AG08396 (cell line): Measurements from ENCODE around the gene SRPK1.
A peak's percentile ranks its signal among the peaks of the same experiment; 100 is the strongest.

ENCODE experiments used
- DNase-seq: peaks from one replicate; pipeline ENCODE4 v3.0.0; 2012; ENCODE audit warnings: low spot score, mixed read lengths

SRPK1 gene

GRCh38 chr6:35898003-35898402 lies 22.9 kb downstream of the SRPK1 start:
- no peak for DNase-seq

DNA sequence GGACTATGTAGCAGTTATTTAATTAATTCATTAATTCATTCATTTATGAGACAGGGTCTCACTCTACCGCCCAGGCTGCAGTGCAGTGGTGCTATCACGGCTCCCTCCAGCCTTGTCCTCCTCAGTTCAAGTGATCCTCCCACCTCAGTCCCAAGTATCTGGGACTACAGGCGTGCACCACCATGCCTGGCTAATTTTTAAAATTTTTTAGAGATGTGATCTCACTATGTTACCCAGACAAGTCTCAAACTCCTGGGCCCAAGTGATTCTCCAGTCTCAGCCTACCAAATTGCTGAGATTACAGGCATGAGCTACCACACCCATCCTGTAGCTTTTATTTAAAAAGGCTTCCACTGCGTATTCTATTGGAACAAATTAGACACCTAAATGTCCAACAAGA lies 23.4 kb downstream of the SRPK1 start:
- DNase-seq: no peak

DNA sequence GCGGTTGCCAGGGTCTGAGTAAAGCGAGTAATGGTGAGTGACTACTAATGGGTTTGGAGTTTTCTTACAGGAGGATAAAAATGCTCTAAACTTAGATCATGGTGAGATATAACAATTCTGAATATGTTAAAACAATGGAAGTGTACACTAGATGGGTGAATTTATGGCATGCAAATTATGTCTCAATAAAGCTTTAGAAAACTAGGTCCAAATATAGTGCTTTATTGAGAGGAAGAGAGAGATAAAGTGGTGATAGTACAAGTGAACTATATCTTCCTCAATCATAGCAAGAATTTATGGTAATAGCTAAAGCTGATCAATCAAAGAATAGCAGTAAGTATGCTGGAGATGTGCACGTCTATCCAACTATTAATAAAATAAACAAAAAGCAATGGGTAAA lies 23.9 kb downstream of the SRPK1 start:
- no peak for DNase-seq

GRCh38 chr6:35896228-35896627 lies 24.7 kb downstream of the SRPK1 start:
- DNase-seq: no peak

DNA sequence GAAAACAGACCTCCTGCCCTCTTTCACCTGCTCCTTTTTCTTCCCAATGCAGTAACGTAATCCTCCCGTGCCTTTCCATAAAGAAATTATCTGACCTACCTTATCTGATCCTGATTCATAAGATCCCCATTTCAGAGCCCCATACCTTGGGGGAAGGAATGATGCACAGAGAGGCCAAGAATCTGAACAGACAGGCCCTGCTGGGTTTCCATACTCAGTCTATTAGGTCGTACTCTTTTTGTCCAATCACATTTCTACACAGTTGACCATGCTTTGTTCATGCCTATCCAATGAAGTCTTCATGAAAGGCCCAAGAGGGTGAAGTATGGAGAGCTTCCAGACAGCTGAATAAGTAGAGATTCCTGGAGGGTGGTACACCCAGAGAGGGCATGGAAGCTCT lies 25.3 kb downstream of the SRPK1 start:
- no peak for DNase-seq

- DNase-seq: no peak
Observed at GRCh38 chr6:35894776-35895175, 26.1 kb downstream of the SRPK1 start.

DNA sequence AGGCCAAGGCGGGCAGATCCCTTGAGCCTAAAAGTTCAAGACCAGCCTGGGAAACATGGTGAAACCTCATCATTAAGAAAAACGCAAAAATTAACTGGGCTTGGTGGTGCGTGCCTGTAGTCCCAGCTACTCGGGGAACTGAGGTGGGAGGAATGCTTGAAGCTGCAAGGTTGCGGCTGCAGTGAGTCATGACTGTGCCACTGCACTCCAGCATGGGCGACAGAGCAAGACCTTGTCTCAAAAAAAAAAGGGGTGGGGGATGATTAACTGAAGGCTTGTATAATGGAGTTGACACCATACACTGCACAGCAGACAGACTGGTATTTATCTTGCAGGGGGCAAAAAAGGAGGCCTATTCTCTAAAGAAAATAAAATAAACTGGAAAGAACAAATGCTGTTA lies 27.7 kb downstream of the SRPK1 start:
- no peak for DNase-seq

DNA sequence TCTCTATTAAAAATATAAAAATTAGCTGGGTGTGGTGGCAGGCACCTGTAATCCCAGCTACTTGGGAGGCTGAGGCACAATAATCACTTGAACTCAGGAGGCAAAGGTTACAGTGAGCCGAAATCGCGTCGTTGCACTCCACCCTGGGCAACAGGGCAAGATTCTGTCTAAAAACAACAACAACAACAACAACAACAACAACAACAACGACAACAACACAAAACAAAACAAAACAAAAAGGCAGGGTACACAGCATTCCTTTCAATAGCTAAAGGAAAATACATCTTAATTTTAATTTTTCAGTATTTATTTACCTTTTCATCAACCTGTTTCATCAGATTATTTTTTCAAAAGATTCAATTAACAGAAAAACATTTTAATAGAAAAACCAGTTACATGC lies 28.4 kb downstream of the SRPK1 start:
- no peak for DNase-seq

GRCh38 chr6:35879151-35879550 lies 41.7 kb downstream of the SRPK1 start:
- DNase-seq: no peak

DNA sequence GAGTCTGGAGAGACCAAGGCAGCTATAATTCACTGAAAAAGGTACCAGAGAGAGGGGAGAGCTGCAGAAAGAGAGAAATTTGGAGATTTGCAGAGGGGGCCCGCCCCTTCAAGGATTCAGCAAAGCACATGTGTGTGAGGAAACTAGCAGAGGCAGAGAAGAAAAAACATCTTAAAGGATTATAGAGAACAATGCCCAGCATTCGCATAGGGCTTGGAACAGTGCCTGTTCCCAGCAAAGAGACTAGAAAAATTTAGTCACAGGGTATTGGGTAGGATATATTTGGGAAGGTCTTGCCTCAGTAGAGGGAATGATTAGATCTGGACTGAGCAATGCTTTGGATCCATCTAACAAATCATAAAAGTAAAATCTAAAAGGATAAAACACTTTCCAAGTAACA lies 44.0 kb downstream of the SRPK1 start:
- DNase-seq: no peak

GRCh38 chr6:35874730-35875129 lies 46.2 kb downstream of the SRPK1 start:
- DNase-seq: no peak

DNA sequence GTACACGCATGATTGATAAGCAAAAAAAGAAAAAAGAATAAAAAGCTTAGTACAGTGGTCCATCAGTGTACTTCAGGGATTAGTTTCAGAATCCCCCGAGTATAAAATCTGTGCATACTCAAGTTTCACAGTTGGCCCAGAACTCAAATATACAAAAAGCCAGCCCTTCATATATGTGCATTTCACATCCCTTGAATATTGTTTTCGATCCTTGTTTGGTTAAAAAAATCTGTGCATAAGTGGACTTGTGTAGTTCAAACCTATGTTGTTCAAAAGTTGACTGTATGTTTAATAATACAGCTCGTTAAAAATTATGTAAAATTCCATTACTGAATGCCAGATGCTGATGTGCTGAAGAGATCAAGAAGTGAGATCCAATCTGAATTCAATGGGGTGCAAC lies 61.5 kb downstream of the SRPK1 start:
- DNase-seq: no peak

DNA sequence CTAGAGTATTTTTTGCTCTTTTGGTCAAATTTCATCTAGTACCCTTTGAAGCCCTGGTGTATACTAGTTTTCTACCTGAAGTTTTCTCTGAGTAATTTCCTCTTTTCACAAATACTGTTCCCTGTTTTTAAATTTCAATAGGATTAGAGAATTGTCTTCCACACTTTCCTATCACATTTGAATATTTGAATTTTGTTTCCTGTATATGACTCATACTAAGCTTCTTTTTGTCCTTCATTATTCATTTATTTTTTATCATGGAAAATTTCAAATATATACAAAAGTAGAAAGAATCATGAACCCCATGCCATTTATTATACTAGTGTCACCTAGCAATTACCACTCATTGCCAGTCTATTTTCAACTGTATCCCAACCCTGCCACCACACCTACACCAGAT lies 63.0 kb downstream of the SRPK1 start:
- DNase-seq: no peak

DNA sequence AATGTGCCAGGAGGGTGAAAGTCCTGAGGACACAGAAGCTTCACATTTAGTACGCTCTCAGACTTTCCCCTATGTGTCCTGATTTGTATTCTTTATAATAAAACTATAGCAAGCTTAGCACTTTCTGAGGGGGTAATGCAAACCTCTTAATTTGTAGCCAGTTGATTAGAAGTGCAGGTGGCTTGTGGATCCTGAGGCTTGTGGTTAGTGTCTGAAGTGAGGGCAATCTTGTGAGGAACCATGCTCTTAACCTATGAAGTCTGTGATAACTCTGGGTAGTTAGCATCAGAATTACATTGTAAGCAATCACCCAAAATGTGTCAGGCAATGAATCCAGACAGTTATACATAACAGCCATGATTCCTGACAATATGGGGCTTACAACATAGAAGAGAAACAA lies 64.6 kb downstream of the SRPK1 start:
- DNase-seq: no peak

- DNase-seq: no peak
Observed at GRCh38 chr6:35852994-35853393, 67.9 kb downstream of the SRPK1 start.

- no peak for DNase-seq
Observed at GRCh38 chr6:35850208-35850607, 70.7 kb downstream of the SRPK1 start.

DNA sequence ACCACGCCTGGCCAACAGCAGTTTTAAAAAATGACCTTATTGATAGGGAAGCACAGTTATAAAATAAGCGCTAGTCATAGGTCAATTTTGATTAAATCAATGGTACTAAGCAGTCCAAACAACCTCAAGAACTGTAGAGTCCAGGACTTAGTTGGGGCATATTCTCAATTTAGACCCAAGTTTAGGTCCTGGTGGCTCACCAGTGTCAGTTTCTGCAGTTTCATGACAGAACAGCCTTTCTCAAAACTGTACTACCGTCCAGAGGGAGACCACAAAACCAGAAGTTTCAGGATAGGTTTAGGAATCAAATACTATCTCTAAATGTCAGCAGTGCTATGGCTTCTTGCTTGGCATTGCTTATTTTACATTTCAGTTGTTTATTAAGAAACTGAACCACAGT lies 76.6 kb downstream of the SRPK1 start:
- DNase-seq: no peak

DNA sequence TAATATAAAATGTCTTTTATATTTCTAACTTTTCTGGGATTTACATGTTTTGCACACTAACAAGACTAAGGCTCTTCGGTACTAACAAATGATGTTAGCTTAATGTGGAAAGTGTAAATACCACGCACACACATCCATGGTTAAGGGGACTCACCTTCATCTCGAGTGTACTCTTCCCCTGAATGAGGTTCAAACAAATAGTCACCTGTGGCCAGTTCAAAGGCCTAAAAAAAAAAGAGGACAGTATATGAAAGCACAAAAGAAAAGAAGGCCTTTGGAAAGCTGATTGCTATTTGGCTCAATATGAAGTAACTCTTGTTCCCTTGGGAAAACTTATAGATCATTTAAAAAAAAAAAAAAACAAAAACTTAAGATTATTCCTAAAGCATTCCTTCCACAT lies 78.5 kb downstream of the SRPK1 start:
- DNase-seq: no peak

- DNase-seq: no peak
Observed at GRCh38 chr6:35839019-35839418, 81.9 kb downstream of the SRPK1 start.

DNA sequence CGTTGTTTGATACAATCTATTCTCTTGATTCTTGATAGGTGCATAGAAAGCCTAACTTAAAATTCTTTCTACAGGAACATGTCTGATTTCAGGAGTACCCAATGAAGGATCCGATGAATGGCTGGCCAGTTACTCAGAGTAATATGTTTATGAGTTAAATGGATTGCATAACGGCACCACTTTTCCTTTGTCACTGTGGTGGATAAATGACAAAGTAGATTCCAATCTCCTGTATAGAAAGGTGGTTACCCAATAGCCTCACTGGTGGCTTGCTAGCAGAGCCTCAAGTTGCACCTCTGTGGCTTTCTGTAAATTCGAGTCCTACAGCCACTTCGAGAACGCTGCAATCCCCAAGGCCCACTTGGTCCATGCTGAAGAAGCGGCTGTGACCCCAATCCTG lies 87.4 kb downstream of the SRPK1 start:
- peak; percentile 19 for DNase-seq

DNA sequence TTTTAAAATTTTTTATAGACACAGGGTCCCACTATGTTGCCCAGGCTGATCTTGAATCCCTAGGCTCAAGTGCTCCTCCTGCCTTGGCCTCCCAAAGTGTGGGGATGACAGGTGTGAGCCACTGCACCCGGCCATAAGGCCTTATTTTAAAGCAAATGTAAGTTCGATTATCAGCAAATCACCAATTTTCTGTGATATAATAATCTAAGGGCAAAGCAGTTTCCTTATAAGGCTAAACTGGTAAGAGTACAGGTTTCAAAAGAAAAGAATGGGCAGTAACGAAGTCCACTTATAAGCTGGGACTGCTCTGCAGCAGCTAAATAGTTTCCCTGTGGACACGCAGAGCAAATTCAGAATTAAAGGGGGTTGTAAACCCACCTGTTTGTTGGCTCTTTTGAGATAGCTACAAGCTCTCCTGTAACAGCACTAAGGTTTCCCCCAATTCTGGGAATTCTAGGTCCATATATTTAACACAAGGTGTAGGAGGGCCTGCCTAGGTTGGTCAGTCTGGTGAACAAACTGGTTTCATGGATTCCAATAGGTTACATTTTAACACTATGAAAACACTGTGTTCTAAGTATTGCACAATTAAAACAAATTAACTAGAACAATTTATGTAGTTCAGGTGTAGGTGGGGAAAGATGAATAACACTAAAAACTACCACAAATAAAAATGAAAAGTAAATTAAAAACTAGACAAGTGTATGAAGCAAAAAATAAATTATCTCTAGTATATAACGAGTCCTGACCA lies 89.5 kb downstream of the SRPK1 start:
- DNase-seq: no peak

DNA sequence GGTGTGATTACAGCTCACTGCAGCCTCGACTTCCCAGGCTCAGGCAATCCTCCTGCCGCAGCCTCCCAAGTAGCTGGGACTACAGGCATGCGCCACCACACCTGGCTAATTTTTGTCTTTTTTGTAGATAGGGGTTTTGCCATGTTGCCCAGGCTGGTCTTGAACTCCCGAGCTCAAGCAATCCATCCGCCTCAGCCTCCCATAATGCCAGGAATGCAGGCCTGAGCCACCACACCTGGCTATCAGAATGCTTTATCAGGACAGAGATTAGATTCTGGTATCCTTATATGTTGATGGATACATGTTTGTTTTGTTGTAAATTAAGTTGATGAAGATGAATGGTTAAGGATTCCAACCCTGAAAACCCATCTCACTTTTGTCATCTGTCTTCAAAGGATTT lies 91.6 kb downstream of the SRPK1 start:
- no peak for DNase-seq

GRCh38 chr6:35824552-35825192 lies 96.2 kb downstream of the SRPK1 start:
- DNase-seq: no peak

DNA sequence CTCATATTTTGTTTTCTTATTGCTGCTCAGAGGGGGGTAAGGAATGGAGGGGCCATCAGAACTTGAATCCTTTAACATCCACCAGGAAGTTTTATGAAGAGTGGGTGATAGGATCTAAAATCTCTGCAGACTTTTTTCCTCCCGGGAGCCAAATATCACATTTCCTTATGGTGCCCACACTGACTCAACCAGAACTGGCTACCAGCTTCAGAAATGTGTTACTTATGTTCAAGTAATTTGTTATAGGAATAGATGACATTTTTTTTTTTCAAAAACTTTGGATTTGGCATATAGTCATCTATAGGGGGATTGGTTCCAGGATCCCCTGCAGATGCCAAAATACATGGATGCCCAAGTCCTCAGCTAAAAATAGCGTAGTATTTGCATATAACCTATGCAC lies 97.3 kb downstream of the SRPK1 start:
- DNase-seq: no peak
